Coronary artery (tissue), 2 donors: Measurements from ENCODE around the gene SMARCD3.

Experiments
- DNase-seq: peaks from one replicate; pipeline ENCODE4 v3.0.0-alpha.2; 2017; ENCODE audit warnings: low spot score
- H3K27ac ChIP-seq, 2 donors: fragments of 200-600 bp; sonication (generic); one replicate each; pipeline ENCODE4 v1.5.1; 2016 to 2019
- H3K4me3 ChIP-seq: fragments of 200-600 bp; sonication (generic); 2 replicates; pipeline ENCODE4 v1.5.1; 2016; ENCODE audit warnings: mild to moderate bottlenecking, moderate library complexity
- TF ChIP-seq, protein P1 (sequence below): fragments of 200-600 bp; sonication (generic); IDR thresholded peaks from one replicate; pipeline ENCODE4 v1.5.1; 2019; ENCODE audit warnings: antibody characterized with exemption

Gene SMARCD3

GRCh38 chr7:151192002-151192539, 56.4 kb downstream of the SMARCD3 start:
- TF ChIP-seq, protein P1, sequence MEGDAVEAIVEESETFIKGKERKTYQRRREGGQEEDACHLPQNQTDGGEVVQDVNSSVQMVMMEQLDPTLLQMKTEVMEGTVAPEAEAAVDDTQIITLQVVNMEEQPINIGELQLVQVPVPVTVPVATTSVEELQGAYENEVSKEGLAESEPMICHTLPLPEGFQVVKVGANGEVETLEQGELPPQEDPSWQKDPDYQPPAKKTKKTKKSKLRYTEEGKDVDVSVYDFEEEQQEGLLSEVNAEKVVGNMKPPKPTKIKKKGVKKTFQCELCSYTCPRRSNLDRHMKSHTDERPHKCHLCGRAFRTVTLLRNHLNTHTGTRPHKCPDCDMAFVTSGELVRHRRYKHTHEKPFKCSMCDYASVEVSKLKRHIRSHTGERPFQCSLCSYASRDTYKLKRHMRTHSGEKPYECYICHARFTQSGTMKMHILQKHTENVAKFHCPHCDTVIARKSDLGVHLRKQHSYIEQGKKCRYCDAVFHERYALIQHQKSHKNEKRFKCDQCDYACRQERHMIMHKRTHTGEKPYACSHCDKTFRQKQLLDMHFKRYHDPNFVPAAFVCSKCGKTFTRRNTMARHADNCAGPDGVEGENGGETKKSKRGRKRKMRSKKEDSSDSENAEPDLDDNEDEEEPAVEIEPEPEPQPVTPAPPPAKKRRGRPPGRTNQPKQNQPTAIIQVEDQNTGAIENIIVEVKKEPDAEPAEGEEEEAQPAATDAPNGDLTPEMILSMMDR: no peak
- DNase-seq: no peak
- Histone ChIP-seq H3K4me3 (no peak overlapping the region), H3K27ac (no peak overlapping the region)

GRCh38 chr7:151191544-151191943, 57.0 kb downstream of the SMARCD3 start:
- no peak for DNase-seq
- Histone ChIP-seq H3K4me3 (no peak overlapping the region), H3K27ac (no peak overlapping the region)
- TF ChIP-seq, protein P1: no peak

GRCh38 chr7:151189038-151189437, 59.5 kb downstream of the SMARCD3 start:
- no peak overlapping the region for H3K27ac ChIP-seq
- TF ChIP-seq, protein P1: no peak
- no peak overlapping the region for H3K4me3 ChIP-seq
- no peak for DNase-seq
